Astrocyte of the spinal cord (primary cell): Measurements from ENCODE around the gene COG7.

Source experiments
- DNase-seq: peaks from one replicate; pipeline ENCODE4 v3.0.0; 2011; ENCODE audit warnings: low read depth, low spot score
- H3K4me3 ChIP-seq: 2 replicates; pipeline ENCODE4 v1.5.1; 2011; ENCODE audit warnings: low read depth, mild to moderate bottlenecking, low read length, moderate library complexity
- CTCF ChIP-seq: IDR thresholded peaks from 2 replicates; pipeline ENCODE4 v1.5.1; 2012; ENCODE audit warnings: low read depth, mild to moderate bottlenecking, low read length, inconsistent platforms
- in situ Hi-C: cut with HindIII; loops from 2 replicates; pipeline ENCODE4 v1.10.0; 2017; ENCODE audit warnings: low sequenced_read_pairs

COG7 gene

GRCh38 chr16:23377071-23377931 lies 75.7 kb downstream of the COG7 start:
- no peak for DNase-seq
- in situ Hi-C loops: no loop called here
- H3K4me3 ChIP-seq: no peak overlapping the region
- no peak for TF ChIP-seq CTCF

- no peak overlapping the region for H3K4me3 ChIP-seq
- in situ Hi-C loops: no loop called here
- no peak for DNase-seq
- no peak for TF ChIP-seq CTCF
These were observed 77.3 kb downstream of the COG7 start for GRCh38 chr16:23375643-23376042.

GRCh38 chr16:23374721-23375510 lies 78.1 kb downstream of the COG7 start:
- no peak for TF ChIP-seq CTCF
- DNase-seq: no peak
- in situ Hi-C loops: no loop called here
- no peak overlapping the region for H3K4me3 ChIP-seq

GRCh38 chr16:23373436-23374219 lies 79.4 kb downstream of the COG7 start:
- TF ChIP-seq CTCF: no peak
- DNase-seq: no peak
- no peak overlapping the region for H3K4me3 ChIP-seq
- in situ Hi-C loops: no loop called here

GRCh38 chr16:23371368-23371767 lies 81.6 kb downstream of the COG7 start:
- TF ChIP-seq CTCF: no peak
- no peak for DNase-seq
- no peak overlapping the region for H3K4me3 ChIP-seq
- in situ Hi-C loops: no loop called here

GRCh38 chr16:23369416-23369815 lies 83.6 kb downstream of the COG7 start:
- no peak for DNase-seq
- no peak for TF ChIP-seq CTCF
- in situ Hi-C loops: no loop called here
- no peak overlapping the region for H3K4me3 ChIP-seq
